Ovary (tissue), 3 donors: ENCODE measurements around the gene VIPR2.

Experiments used
- EP300 ChIP-seq: sonication (generic); formaldehyde crosslinking; IDR thresholded peaks from one replicate; pipeline ENCODE4 v1.6.1; 2017; ENCODE audit warnings: antibody characterized with exemption
- POLR2A ChIP-seq: fragments of 450-650 bp; IDR thresholded peaks from one replicate; pipeline ENCODE4 v1.6.1; 2017; ENCODE audit warnings: antibody characterized with exemption, mild to moderate bottlenecking, moderate library complexity
- TF ChIP-seq, protein P1 (sequence below), 3 donors: fragments of 450-650 bp in 2 of 3; fragments of 200-600 bp in 1 of 3; IDR thresholded peaks; one replicate each; pipeline versions ENCODE4 v1.5.1 to v1.8.0; 2016 to 2022; ENCODE audit warnings: antibody characterized with exemption in 3 of 3, mild to moderate bottlenecking in 1 of 3
- donor health status: DM: no; HTN: no; CAD: no.

GRCh38 chr7:159033956-159034355 lies 110.7 kb downstream of the VIPR2 start:
- TF ChIP-seq, protein P1, sequence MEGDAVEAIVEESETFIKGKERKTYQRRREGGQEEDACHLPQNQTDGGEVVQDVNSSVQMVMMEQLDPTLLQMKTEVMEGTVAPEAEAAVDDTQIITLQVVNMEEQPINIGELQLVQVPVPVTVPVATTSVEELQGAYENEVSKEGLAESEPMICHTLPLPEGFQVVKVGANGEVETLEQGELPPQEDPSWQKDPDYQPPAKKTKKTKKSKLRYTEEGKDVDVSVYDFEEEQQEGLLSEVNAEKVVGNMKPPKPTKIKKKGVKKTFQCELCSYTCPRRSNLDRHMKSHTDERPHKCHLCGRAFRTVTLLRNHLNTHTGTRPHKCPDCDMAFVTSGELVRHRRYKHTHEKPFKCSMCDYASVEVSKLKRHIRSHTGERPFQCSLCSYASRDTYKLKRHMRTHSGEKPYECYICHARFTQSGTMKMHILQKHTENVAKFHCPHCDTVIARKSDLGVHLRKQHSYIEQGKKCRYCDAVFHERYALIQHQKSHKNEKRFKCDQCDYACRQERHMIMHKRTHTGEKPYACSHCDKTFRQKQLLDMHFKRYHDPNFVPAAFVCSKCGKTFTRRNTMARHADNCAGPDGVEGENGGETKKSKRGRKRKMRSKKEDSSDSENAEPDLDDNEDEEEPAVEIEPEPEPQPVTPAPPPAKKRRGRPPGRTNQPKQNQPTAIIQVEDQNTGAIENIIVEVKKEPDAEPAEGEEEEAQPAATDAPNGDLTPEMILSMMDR (IDR thresholded peaks at IDR 0.05): no peak
- TF ChIP-seq POLR2A (no peak), EP300 (no peak)
